Activated CD4-positive, alpha-beta memory T cell treated with anti-CD3 and anti-CD28 coated beads, Interleukin-2, amount 10 ng/mL, durations not matched to agents 7 days and 5 days (primary cell): ENCODE results near the gene KMT2C. TPM values are rescaled to one million over a fixed set of nuclear protein-coding genes. Genes with fewer than 3 reads are reported as not detected.

Experiments
- CTCF ChIA-PET: fragments of 350-600 bp; sonication (Branson Sonifier 250); formaldehyde crosslinking; loops from one replicate; lab custom pipeline; 2021; ENCODE audit warnings: antibody characterized with exemption, inconsistent platforms; lab: Charles Lee
- POLR2A ChIA-PET: fragments of 350-600 bp; sonication (Branson Sonifier 250); formaldehyde crosslinking; loops from one replicate; lab custom pipeline; 2021; ENCODE audit warnings: antibody characterized with exemption; lab: Charles Lee
- DNase-seq: peaks from one replicate; pipeline ENCODE4 v3.0.0-alpha.2; 2020
- H3K27ac Mint-ChIP-seq: one replicate; pipeline ENCODE4 v1.8.0; 2021; ENCODE audit warnings: mild to moderate bottlenecking, mixed read lengths
- H3K27me3 Mint-ChIP-seq: one replicate; pipeline ENCODE4 v1.8.0; 2021; ENCODE audit warnings: mixed read lengths
- H3K36me3 Mint-ChIP-seq: one replicate; pipeline ENCODE4 v1.8.0; 2021; ENCODE audit warnings: low read depth, mixed read lengths
- H3K4me1 Mint-ChIP-seq: one replicate; pipeline ENCODE4 v1.8.0; 2021; ENCODE audit warnings: mixed read lengths
- H3K4me3 Mint-ChIP-seq: one replicate; pipeline ENCODE4 v1.8.0; 2021; ENCODE audit warnings: mild to moderate bottlenecking, mixed read lengths
- H3K9me3 Mint-ChIP-seq: one replicate; pipeline ENCODE4 v1.8.0; 2021; ENCODE audit warnings: mixed read lengths
- total RNA-seq, 2 experiments: library from RNA; stranded (reverse); gene quantifications; one replicate each; pipeline ENCODE4 v1.2.3, GENCODE V29; 2021

KMT2C gene
- total RNA-seq, 2 experiments from 2014 or later, result 58.9 to 63.4 TPM

GRCh38 chr7:152144557-152145245, 291.1 kb downstream of the KMT2C start:
- ChIA-PET CTCF (interaction anchor here (0.6 to 2.4 kb wide), 8 partner anchors 11 to 562 kb away, joined by 3 to 9 read pairs (median 4); partner anchors contain the start of gene GALNT11), POLR2A (interaction anchor here (0.6 to 2.3 kb wide), 9 partner anchors 10 to 513 kb away, joined by 3 to 11 read pairs (median 4); partner anchors contain the start of gene GALNT11)
- H3K4me1 Mint-ChIP-seq, result peaks cover 45% of the 10 kb centered on the region
- peaks cover 74% of the 10 kb centered on the region for H3K36me3 Mint-ChIP-seq
- peak overlapping the region; percentile 92 for H3K27ac Mint-ChIP-seq
- DNase-seq, result peak; percentile 39
- no peaks in the 10 kb centered on the region for H3K9me3 Mint-ChIP-seq
- no peaks in the 10 kb centered on the region for H3K27me3 Mint-ChIP-seq
- H3K4me3 Mint-ChIP-seq, result peak overlapping the region; percentile 42

- DNase-seq, result no peak
Measured at GRCh38 chr7:152142976-152143595, 292.7 kb downstream of the KMT2C start.

GRCh38 chr7:152140560-152140959, 295.2 kb downstream of the KMT2C start:
- H3K9me3 Mint-ChIP-seq, result no peaks in the 10 kb centered on the region
- no peaks in the 10 kb centered on the region for H3K27me3 Mint-ChIP-seq
- ChIA-PET CTCF (interaction anchor here (1.4 kb wide), 1 partner anchor 12 kb away, joined by 3 read pairs; no protein-coding TSS in a partner anchor), POLR2A (interaction anchor here (1.4 kb wide), 1 partner anchor 16 kb away, joined by 4 read pairs; no protein-coding TSS in a partner anchor)
- peaks cover 35% of the 10 kb centered on the region for H3K4me1 Mint-ChIP-seq
- no peak for DNase-seq
- no peak overlapping the region for H3K4me3 Mint-ChIP-seq
- peaks cover 70% of the 10 kb centered on the region for H3K36me3 Mint-ChIP-seq
- no peak overlapping the region for H3K27ac Mint-ChIP-seq

More at GRCh38 chr7:152142976-152143595, 292.7 kb downstream of the KMT2C start:
- no peaks in the 10 kb centered on the region for H3K27me3 Mint-ChIP-seq
- H3K9me3 Mint-ChIP-seq, result no peaks in the 10 kb centered on the region
- peaks cover 45% of the 10 kb centered on the region for H3K4me1 Mint-ChIP-seq
- peaks cover 74% of the 10 kb centered on the region for H3K36me3 Mint-ChIP-seq
- ChIA-PET POLR2A (interaction anchor here (0.8 to 2.3 kb wide), 3 partner anchors 8 to 117 kb away, joined by 3 to 7 read pairs (median 3); no protein-coding TSS in a partner anchor), CTCF (interaction anchor here (0.6 to 1.4 kb wide), 2 partner anchors 10 to 568 kb away, joined by 3 to 5 read pairs; no protein-coding TSS in a partner anchor)
- no peak overlapping the region for H3K4me3 Mint-ChIP-seq
- peak overlapping the region; percentile 92 for H3K27ac Mint-ChIP-seq

GRCh38 chr7:152140067-152140466, 295.7 kb downstream of the KMT2C start:
- H3K4me3 Mint-ChIP-seq, result no peak overlapping the region
- H3K9me3 Mint-ChIP-seq, result no peaks in the 10 kb centered on the region
- H3K4me1 Mint-ChIP-seq, result peaks cover 31% of the 10 kb centered on the region
- no peaks in the 10 kb centered on the region for H3K27me3 Mint-ChIP-seq
- CTCF ChIA-PET, result interaction anchor here (1.4 kb wide), 1 partner anchor 13 kb away, joined by 3 read pairs; no protein-coding TSS in a partner anchor
- POLR2A ChIA-PET, result interaction anchor here (1.4 kb wide), 1 partner anchor 16 kb away, joined by 4 read pairs; no protein-coding TSS in a partner anchor
- peaks cover 66% of the 10 kb centered on the region for H3K36me3 Mint-ChIP-seq
- no peak for DNase-seq
- H3K27ac Mint-ChIP-seq, result no peak overlapping the region

GRCh38 chr7:152137476-152138025, 298.3 kb downstream of the KMT2C start:
- DNase-seq, result no peak
- H3K27ac Mint-ChIP-seq, result no peak overlapping the region
- ChIA-PET CTCF (no interaction called here), POLR2A (no interaction called here)
- H3K36me3 Mint-ChIP-seq, result peaks cover 44% of the 10 kb centered on the region
- no peak overlapping the region for H3K4me3 Mint-ChIP-seq
- no peaks in the 10 kb centered on the region for H3K9me3 Mint-ChIP-seq
- H3K27me3 Mint-ChIP-seq, result no peaks in the 10 kb centered on the region
- H3K4me1 Mint-ChIP-seq, result peaks cover 5% of the 10 kb centered on the region

GRCh38 chr7:152136686-152137085, 299.1 kb downstream of the KMT2C start:
- Mint-ChIP-seq H3K36me3 (peaks cover 37% of the 10 kb centered on the region), H3K27ac (no peak overlapping the region), H3K9me3 (no peaks in the 10 kb centered on the region), H3K4me1 (peaks cover 2% of the 10 kb centered on the region), H3K27me3 (no peaks in the 10 kb centered on the region), H3K4me3 (no peak overlapping the region)
- ChIA-PET CTCF (no interaction called here), POLR2A (no interaction called here)
- no peak for DNase-seq

- DNase-seq, result no peak
- Mint-ChIP-seq H3K27ac (peak overlapping the region; percentile 6), H3K4me1 (no peaks in the 10 kb centered on the region), H3K27me3 (no peaks in the 10 kb centered on the region), H3K36me3 (peaks cover 23% of the 10 kb centered on the region), H3K4me3 (no peak overlapping the region), H3K9me3 (no peaks in the 10 kb centered on the region)
- ChIA-PET POLR2A (interaction anchor here (2.4 kb wide), 1 partner anchor 11 kb away, joined by 11 read pairs; no protein-coding TSS in a partner anchor), CTCF (interaction anchor here (1.2 kb wide), 2 partner anchors 10 to 41 kb away, joined by 3 read pairs; no protein-coding TSS in a partner anchor)
Measured at GRCh38 chr7:152133804-152134203, 302.0 kb downstream of the KMT2C start.

GRCh38 chr7:152132812-152133211, 303.0 kb downstream of the KMT2C start:
- no peaks in the 10 kb centered on the region for H3K27me3 Mint-ChIP-seq
- no peaks in the 10 kb centered on the region for H3K4me1 Mint-ChIP-seq
- no peak overlapping the region for H3K4me3 Mint-ChIP-seq
- no peak for DNase-seq
- POLR2A ChIA-PET, result interaction anchor here (2.4 kb wide), 1 partner anchor 12 kb away, joined by 11 read pairs; no protein-coding TSS in a partner anchor
- peaks cover 23% of the 10 kb centered on the region for H3K36me3 Mint-ChIP-seq
- no peaks in the 10 kb centered on the region for H3K9me3 Mint-ChIP-seq
- H3K27ac Mint-ChIP-seq, result no peak overlapping the region
- CTCF ChIA-PET, result interaction anchor here (0.8 to 1.2 kb wide), 2 partner anchors 11 to 12 kb away, joined by 3 read pairs; no protein-coding TSS in a partner anchor

- Mint-ChIP-seq H3K27ac (no peak overlapping the region), H3K4me3 (no peak overlapping the region), H3K27me3 (no peaks in the 10 kb centered on the region), H3K36me3 (peaks cover 30% of the 10 kb centered on the region), H3K9me3 (no peaks in the 10 kb centered on the region), H3K4me1 (no peaks in the 10 kb centered on the region)
- ChIA-PET POLR2A (interaction anchor here (2.4 kb wide), 1 partner anchor 13 kb away, joined by 11 read pairs; no protein-coding TSS in a partner anchor), CTCF (interaction anchor here (0.8 kb wide), 1 partner anchor 13 kb away, joined by 3 read pairs; no protein-coding TSS in a partner anchor)
- no peak for DNase-seq
Measured at GRCh38 chr7:152131981-152132494, 303.8 kb downstream of the KMT2C start.

- POLR2A ChIA-PET, result no interaction called here
- no peaks in the 10 kb centered on the region for H3K4me1 Mint-ChIP-seq
- peaks cover 33% of the 10 kb centered on the region for H3K36me3 Mint-ChIP-seq
- H3K9me3 Mint-ChIP-seq, result no peaks in the 10 kb centered on the region
- no peaks in the 10 kb centered on the region for H3K27me3 Mint-ChIP-seq
- CTCF ChIA-PET, result no interaction called here
- no peak overlapping the region for H3K4me3 Mint-ChIP-seq
- DNase-seq, result no peak
- H3K27ac Mint-ChIP-seq, result no peak overlapping the region
Measured at GRCh38 chr7:152130658-152131590, 304.9 kb downstream of the KMT2C start.

- Mint-ChIP-seq H3K9me3 (peaks cover 4% of the 10 kb centered on the region), H3K27ac (no peak overlapping the region), H3K27me3 (no peaks in the 10 kb centered on the region), H3K4me1 (no peaks in the 10 kb centered on the region), H3K4me3 (no peak overlapping the region), H3K36me3 (peaks cover 44% of the 10 kb centered on the region)
- no peak for DNase-seq
- ChIA-PET CTCF (no interaction called here), POLR2A (no interaction called here)
Measured at GRCh38 chr7:152129682-152130081, 306.1 kb downstream of the KMT2C start.
